HG03025 (cell line): ENCODE measurements around the gene ECD.
"Not testable (repeated sequence)": the region's sequence is repeated elsewhere in the genome, so short reads cannot be mapped to it uniquely, and the experiment has no call there.

Experiments used
- ATAC-seq: cut with Tn5 transposase; IDR thresholded peaks from one replicate; pipeline ENCODE4 v1.9.1; 2021; ENCODE audit warnings: mild to moderate bottlenecking, moderate library complexity; ENCODE audit not compliant: unreplicated experiment, low FRiP score

ECD gene

GRCh38 chr10:73109248-73109652 lies 58.6 kb downstream of the ECD start:
- ATAC-seq = not testable (repeated sequence)

- ATAC-seq = no peak
Measured at GRCh38 chr10:73106301-73106700, 61.5 kb downstream of the ECD start.

- no peak for ATAC-seq
Measured at GRCh38 chr10:73099141-73099540, 68.7 kb downstream of the ECD start.

GRCh38 chr10:73097305-73097670 lies 70.5 kb downstream of the ECD start:
- ATAC-seq = no peak

GRCh38 chr10:73096449-73097304 lies 71.1 kb downstream of the ECD start, which contains the start of gene P4HA1:
P4HA1 (minus strand) TSS chr10:73096866; CDS start chr10:73074883, 21,983 bp downstream.
- ATAC-seq = peak; percentile 74

GRCh38 chr10:73096041-73096448 lies 71.8 kb downstream of the ECD start:
- peak; percentile 37 for ATAC-seq

- no peak for ATAC-seq
Measured at GRCh38 chr10:73095481-73096021, 72.3 kb downstream of the ECD start.

GRCh38 chr10:73094986-73095480 lies 72.8 kb downstream of the ECD start:
- no peak for ATAC-seq

GRCh38 chr10:73093922-73094850 lies 73.6 kb downstream of the ECD start:
- ATAC-seq = no peak

- no peak for ATAC-seq
Measured at GRCh38 chr10:73092830-73093229, 75.0 kb downstream of the ECD start.

GRCh38 chr10:73088304-73088703 lies 79.5 kb downstream of the ECD start:
- no peak for ATAC-seq

- ATAC-seq = no peak
Measured at GRCh38 chr10:73086816-73087215, 81.0 kb downstream of the ECD start.

GRCh38 chr10:73084209-73084608 lies 83.6 kb downstream of the ECD start:
- no peak for ATAC-seq
